IPS DF 19.7 (cell line): Measurements from ENCODE around the gene URM1.
"Not testable (repeated sequence)": the region's sequence is repeated elsewhere in the genome, so short reads cannot be mapped to it uniquely, and the experiment has no call there.

Source experiments
- DNase-seq: peaks from one replicate; pipeline ENCODE4 v3.0.0-alpha.2; 2013; ENCODE audit warnings: low read depth, low spot score

URM1 gene

DNA sequence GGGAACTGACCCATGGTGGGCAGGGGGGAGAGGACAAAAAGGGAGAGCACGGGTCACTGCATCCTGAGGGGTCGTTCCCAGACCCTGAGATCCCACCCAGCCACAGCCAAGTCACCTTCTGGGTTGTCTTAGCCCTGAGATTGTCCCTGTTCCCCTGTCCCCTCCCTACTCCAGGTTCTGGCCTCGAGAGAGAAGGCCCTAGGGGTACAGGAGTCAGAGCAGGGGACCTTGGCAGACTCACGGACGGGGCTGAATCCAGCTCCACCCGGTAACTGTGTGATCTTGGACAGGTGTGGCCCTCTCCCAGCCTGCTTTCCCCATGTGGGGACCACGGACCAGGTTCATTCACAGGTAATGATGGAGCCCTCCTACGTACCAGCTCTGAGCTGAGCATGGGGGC is 38.3 kb downstream of the URM1 start:
- no peak for DNase-seq

DNA sequence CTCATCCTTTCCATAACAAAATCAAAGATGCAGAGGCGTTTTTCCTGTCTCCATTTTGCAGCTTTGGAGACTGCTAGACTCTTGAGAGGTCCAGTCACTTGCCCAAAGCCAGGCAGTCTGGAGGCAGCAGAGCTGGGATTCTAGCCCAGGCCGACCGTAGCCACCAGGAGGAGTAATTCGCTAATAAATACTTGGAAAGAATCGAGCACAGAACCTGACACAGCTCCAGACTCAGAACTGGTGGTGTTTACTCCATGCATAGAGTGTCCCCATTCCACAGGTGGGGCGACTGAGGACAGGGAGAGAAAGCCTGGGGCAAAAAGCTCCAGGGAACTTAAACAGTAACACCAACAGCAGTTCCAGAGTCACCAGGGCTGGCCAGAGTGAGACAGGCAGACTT is 38.8 kb downstream of the URM1 start:
- no peak for DNase-seq

DNA sequence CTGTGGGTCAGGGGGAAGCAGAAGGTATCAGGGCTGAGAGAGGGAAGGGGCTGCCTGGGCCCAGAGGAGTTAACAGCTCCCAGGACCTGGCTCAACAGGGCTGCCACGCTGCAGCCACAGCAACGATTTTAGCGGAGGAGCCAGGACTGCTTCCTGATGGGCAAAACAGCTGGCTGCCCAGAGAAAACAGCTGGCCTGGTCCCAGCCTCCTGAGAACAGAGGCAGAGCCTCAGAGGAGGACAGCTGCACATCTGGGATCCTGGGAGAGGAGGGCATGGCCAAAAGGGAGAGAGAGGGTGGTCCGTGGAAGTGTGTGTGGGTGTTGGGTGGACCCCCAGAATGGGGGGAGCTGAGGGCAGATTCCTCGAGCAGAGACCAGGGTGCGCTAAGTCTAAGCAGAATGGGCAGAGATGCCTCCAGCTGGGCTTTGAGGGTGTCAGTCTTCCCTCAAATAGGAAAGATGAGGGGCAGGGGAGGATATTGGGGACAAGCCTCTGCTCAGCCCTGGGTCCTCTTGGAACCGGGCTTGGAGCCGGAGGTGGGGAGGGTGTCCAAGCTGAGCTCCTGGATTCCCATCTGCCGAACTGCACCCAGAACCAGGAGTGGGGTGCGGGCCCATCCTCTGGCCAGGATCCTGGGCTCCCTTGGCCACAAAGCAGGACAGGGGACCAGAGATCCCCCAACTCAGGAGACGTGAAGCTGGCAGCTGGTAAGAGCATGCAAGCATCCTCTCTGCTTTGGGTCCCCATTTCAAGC is 40.4 kb downstream of the URM1 start:
- no peak for DNase-seq

DNA sequence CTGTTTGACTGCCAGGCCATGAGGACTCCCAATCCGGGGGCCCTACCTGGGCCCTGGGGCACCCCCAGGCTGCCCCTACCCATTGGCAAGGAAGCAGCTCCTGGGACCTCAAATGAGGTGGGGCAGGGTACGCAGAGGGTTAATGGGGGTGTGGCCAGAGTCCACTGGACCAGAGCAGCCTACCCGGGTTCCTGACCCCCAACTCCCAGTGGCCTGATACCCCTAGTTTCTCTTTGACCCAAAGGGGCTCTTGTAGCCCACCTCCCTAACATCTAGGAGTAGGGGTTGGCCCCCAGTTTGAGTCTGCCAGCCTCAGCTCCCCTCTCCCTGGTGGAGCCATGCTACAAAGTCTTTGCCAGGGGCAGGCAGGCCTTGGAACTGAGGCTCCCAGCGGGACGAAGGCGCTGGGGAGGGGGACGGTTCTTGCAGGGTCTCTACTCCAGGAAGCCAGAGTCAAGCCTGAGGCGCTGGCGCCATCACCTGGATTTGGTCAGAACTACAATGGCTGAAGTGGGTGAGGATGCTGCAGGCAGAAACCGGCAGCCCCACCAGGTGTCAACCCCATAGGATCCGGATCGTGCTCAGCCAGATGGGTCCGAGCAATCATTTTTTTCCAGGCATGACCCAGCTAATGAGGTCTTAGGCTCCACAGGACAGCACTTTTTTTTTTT is 41.1 kb downstream of the URM1 start:
- peak; percentile 86 for DNase-seq

DNA sequence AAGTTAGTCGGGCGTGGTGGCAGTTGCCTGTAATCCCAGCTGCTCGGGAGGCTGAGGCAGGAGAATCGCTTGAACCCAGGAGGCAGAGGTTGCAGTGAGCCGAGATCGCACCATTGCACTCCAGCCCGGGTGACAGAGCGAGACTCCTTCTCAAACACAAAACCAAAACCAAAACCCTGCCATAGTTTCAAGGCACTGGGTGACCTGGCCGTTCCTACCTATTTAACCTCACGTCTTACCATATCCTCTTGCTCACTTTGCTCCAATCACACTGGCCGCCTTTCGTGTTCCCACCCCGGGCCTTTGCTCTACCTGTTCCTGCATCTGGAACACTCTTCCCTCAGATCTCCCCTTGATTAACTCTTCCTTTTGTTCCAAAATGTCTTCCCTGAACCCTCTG is 42.6 kb downstream of the URM1 start:
- not testable (repeated sequence) for DNase-seq

DNA sequence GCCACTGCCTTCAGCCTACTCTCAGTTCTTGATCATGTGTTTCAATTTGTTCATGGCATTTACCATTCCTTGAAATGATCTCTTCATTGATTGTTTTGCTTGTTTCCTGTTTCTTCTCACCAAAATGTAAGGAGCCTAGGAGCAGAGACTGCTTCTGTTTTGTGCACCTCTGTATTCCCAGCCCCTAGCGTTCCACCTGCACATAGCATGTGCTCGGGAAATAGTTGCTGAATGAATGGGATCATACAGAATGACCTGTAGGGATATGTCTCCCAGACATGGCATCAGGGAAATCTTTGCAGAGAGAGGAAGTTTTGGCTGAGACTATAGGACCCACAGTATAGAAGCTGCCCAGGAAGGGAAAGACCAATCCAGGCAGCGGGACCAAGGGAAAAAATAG is 43.3 kb downstream of the URM1 start:
- no peak for DNase-seq

DNA sequence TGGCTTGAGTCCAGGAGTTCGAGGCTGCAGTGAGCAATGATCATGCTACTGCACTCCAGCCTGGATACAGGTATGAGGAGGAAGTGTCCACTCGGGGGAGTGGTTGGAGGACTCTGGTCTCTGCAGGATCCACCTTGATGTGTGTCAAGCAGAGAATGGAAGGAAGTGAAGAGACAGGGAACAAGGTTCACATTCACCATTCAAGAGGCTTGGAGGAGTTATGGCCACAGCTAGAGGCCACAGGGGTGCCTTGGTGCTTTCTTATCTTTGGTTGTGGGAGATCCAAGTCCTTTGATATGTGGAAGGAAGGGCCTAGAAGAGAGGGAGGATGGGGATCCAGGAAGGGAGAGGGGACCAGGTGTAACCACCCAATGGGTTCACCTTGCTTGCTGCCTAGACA is 44.1 kb downstream of the URM1 start:
- DNase-seq = no peak

DNA sequence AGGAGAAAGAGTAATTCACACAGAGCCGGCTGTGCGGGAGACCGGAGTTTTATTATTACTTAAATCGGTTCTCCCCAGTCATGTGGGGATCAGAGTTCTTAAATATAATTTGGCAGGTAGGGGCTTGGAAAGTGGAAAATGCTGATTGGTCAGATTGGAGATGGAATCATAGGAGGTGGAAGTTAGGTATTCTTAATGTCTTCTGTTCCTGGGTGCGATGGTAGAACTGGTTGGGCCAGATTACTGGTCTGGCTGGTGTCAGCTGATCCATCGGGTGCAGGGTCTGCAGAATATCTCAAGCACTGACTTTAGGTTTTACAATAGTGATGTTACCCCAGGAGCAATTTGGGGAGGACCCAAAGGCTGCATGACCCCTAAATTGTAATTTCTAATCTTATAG is 44.8 kb downstream of the URM1 start:
- no peak for DNase-seq

DNA sequence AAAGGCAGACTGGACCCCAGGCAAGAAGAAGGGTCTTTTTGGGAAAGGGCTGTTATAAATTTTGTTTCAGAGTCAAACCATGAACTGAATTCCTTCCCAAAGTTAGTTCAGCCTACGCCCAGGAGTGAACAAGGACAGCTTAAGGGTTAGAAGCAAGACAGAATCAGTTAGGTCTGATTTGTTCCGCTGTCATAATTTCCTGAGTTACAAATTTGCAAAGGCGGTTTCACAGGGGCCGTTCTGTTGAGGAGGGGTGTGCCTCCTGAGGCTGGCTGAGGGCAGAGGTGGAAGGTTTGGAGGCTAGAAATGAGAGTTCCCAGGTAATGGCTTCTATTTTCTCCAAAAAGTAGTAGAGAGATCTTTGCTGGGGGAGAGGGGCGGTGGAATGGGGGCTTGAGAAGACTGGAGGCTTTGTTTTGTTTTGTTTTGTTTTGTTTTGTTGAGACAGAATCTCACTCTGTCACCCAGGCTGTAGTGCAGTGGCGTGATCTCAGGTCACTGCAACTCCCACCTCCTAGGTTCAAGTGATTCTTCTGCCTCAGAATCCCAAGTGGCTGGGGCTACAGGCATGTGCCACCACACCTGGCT is 45.4 kb downstream of the URM1 start:
- no peak for DNase-seq

DNA sequence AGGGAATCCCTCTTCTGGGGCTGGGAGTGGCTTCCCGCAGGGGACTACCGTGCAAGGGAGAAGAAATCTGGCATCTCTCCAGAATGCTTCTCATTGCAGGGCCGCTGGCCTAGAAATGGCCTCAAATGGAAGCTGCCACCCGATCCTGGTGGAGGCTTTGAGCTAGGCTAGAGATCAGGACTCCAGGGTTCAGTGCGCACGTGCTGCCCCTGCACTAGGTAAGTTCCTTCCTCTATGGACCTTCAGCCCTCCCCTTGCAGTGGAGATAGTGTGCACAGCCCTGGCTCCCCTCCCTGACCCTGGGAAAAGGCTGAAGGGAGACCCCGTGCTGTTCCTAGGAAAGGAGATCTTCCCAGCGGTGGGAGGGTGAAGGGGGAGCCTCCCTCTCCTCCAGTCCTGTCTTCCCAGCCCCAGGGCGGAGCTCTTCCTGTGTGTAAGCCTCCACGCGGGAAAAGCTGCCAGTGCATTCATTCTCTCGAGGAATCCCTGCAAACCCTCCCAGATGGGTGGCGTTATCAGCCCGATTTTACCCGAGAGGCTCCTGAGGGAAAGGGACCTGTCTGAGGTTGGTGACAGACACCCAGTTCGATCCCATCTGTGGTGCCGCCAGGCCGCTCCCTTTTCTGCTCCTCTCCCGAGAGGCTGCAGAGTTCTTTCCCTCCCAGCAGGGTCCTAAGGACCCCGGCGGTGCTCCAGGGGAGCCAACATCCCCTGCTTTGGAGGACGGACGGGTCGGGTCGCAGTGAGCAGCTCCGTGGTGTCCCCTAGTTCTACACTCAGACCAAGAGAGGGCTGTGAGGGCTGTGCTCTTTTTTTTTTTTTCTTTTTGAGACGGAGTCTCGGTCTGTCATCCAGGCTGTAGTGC is 48.1 kb downstream of the URM1 start:
- no peak for DNase-seq

DNA sequence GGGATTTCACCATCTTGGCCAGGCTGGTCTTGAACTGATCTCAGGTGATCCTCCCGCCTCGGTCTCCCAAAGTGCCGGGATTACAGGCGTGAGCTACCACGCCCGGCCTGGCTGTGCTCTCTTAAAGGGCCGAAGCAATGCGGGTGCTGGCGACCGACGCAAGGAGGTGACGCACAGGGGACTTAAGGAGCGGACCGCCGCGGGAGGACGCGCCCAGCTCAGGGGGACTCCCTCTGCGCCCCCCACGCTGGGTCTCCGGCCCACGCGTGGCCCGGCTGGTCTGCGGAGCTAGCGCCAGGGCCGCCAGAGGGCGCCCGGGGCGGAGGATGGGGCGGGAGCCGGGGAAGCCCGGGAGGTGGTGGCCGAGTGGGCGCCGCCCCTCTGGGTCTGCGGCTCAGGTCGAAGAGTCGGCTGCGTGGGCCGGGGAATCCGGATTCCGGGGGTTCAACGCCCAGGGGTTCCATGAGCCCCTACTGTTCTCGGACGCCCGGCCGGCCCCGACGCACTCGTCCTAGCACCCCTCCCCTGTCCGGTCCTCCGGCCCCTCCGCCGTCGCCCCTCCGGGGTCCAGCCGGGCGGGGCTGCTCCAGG is 49.0 kb downstream of the URM1 start:
- no peak for DNase-seq

DNA sequence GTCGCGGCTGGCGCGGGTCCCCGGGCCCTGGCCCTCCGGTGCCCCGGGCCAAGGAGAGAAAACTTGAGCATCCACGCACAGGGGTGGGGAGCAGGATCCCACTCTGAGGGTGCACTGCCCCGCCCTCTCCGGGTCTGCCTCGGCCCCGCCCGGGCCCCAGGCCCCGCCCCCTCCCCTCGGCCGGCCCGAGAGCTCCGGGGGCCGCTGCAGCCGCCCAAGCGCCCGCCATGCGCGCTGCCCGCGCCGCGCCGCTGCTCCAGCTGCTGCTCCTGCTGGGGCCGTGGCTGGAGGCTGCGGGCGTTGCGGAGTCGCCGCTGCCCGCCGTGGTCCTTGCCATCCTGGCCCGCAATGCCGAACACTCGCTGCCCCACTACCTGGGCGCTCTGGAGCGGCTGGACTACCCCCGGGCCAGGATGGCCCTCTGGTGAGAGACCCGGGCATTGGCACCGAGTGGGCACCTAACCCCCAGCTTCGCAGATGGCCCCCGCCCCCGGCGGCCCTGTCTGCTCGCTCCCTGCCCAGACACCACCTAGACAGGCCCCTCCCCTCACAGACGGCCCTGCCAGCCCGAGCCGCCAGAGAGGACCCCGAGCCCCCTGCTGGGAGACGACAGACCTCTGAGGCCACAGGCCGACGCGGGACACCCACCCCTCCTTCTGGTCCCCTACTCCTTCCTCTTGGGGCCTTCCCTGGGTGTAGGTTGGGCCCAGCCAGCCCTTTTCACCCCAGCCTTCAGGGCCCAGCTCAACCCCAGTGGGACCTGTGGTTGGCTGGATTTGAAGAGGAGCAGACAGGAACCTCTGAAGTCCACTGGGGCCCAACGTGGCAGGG is 49.7 kb downstream of the URM1 start, which contains the start of gene CERCAM:
Gene CERCAM (plus strand): TSS at position 207 of the 831 bp plus-strand sequence. CDS start 21 bp downstream, at position 228.
- DNase-seq = no peak

DNA sequence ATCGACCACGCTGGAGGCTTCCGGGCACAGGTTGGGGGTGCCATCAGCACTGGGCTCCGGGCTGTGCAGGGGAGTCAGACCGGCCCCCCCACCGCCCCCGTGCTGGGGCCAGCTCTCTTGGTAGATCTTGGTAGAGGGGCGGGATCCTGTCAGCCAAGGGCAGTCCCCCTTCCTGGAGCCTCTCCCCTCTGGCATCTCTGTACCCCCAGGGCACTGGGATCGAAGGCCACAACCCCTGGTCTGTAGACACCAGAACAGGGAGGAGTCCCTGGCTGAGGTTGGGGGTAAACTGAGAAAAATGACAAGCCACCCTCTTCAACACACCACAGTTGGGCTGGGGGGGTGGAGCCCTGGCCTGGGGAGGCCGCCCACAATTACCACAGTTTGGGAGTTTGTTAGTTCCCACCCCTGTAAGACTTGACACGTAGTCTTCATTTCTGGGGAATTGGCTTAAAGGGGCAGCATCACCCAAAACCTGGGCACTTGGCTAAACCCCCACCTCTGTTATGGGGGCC is 50.4 kb downstream of the URM1 start:
- DNase-seq = no peak

DNA sequence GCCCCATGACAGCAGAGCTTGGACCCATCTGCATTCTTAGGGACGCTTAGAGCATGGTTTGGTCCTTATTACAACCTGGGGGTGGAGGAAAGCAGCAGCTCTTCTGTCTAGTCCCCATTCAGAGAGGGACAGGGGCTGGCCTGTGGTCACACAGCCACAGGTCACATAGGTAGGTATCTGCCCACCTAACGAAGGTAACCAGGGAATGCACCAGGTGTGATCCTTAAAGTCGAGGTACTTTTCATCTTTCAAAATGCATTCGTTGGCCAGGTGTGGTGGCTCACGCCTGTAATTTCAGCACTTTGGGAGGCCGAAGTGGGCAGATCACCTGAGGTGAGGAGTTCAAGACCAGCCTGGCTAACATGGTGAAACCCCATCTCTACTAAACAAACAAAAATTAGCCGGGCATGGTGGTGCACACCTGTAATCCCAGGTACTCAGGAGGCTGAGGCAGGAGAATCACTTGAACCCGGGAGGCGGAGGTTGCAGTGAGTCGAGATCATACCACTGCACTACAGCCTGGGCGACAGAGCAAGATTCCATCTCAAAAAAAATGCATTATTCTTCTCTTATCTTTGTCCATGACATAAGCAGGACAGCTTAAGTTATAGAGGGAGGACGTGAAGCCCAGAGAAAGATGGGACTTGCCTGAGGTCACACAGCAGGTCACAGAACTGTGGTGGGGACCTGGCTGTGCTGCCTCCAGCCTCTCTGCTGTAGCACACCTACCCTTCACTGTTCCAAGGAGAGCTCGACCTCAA is 51.0 kb downstream of the URM1 start:
- DNase-seq = not testable (repeated sequence)

DNA sequence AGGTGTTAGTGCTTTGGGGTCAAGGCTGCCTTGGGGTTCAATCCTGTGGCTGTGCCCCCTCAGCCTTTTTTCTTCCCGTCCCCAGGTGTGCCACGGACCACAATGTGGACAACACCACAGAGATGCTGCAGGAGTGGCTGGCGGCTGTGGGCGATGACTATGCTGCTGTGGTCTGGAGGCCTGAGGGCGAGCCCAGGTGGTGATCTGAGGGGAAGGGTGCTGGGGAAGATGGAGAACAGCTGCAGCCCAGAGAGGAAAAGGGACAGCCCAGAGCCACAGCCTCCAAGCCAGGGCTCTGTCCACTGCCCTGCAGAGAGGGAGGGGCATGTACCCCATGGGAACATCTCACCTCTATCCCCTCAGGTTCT is 51.6 kb downstream of the URM1 start:
- no peak for DNase-seq

DNA sequence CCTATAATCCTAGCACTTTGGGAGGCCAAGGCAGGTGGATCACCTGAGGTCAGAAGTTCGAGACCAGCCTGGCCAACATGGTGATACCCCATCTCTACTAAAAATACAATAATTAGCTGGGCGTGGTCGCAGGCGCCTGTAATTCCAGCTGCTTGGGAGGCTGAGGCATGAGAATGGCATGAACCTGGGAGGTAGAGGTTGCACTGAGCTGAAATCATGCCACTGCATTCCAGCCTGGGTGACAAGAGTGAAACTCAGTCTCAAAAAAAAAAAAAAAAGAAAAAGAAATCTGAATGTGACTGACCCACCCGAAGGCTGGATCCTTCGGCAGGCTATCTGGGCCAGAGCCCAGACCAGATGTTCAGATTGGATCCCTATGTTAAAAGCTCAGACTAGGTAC is 52.2 kb downstream of the URM1 start:
- not testable (repeated sequence) for DNase-seq

DNA sequence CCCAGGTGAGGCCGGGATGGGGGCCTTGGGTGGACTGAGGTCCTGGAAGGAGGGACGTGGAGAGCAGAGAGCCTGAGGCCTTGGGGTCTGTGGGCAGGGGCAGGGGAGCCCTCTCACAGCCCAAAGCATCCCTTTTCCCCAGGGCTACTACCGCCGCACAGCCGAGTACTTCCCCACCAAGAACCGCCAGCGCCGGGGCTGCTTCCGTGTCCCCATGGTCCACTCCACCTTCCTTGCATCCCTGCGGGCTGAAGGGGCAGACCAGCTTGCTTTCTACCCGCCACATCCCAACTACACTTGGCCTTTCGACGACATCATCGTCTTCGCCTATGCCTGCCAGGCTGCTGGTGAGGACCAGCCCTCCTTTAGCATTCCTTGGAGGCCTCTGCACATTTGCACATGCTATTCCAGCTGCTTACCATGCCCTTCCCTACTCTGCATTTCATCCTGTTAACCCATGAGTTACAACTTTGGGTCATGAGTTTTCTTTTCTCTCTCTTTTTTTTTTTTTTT is 53.1 kb downstream of the URM1 start:
- no peak for DNase-seq

DNA sequence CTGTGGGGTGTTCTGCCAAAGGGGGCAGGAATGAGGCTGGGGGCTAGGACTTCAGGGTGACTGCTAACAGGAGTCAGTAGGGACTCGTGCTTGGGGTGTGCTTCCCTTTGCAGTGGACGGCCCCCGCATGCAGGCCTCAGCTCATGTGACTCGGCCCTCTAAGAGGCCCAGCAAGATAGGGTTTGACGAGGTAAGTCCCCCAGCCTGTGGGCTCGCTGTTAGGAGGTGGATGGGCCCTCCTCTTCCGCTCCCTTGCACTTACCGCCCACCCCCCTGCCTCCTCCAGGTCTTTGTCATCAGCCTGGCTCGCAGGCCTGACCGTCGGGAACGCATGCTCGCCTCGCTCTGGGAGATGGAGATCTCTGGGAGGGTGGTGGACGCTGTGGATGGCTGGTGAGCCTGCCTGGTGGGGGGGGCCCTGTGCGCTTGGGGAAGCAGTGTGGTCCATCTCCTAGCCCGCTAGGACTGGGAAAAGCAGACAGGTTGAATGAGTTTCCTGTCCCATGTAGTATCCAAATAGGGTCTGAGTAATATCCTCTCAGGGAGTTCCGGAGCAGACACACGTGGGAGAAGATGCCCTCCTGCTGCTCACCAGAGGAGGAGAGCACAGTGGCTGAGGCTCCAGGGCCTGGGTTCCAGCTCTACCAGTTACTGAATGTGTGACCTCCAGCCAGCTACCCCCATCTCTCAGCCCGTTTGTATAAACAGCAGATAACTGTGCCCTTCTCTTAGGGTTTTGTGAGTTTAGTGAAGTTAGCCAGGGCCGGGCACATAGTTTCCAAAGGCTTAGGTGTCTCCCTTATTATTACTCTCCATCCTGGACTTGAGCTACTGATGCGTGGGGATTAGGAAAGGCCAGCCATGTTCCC is 57.7 kb downstream of the URM1 start:
- DNase-seq = no peak
